PFSK-1 (cell line): ENCODE measurements around the gene CT55.
"Not testable (repeated sequence)": the region's sequence is repeated elsewhere in the genome, so short reads cannot be mapped to it uniquely, and the experiment has no call there.

Experiments
- FOXP2 ChIP-seq: optimal IDR thresholded peaks from 2 replicates; pipeline ENCODE3; 2011; ENCODE audit warnings: borderline replicate concordance, control low read depth, inconsistent platforms; ENCODE audit not compliant: insufficient read depth; ENCODE audit errors: extremely low read length, extremely low read depth
- POLR2AphosphoS5 ChIP-seq: IDR thresholded peaks from 2 replicates; pipeline ENCODE4 v1.6.1; 2012; ENCODE audit warnings: low read depth, mild to moderate bottlenecking, control low read depth, low read length, moderate library complexity
- REST ChIP-seq, 2 experiments: IDR thresholded peaks; 2 replicates each; pipeline versions ENCODE4 v1.6.1 to v1.8.0; 2011 to 2012; ENCODE audit warnings: low read depth in 2 of 2, low read length in 2 of 2, control low read depth in 1 of 2, inconsistent platforms in 1 of 2, mild to moderate bottlenecking in 1 of 2, moderate library complexity in 1 of 2; ENCODE audit not compliant: insufficient read depth in 1 of 2
- SIN3A ChIP-seq: IDR thresholded peaks from 2 replicates; pipeline ENCODE4 v1.6.1; 2012; ENCODE audit warnings: mild to moderate bottlenecking, low read length, moderate library complexity, borderline replicate concordance; ENCODE audit not compliant: insufficient read depth
- TAF1 ChIP-seq: IDR thresholded peaks from 2 replicates; pipeline ENCODE4 v1.6.1; 2012; ENCODE audit warnings: low read length, control low read depth, borderline replicate concordance; ENCODE audit not compliant: insufficient read depth

The CT55 gene

DNA sequence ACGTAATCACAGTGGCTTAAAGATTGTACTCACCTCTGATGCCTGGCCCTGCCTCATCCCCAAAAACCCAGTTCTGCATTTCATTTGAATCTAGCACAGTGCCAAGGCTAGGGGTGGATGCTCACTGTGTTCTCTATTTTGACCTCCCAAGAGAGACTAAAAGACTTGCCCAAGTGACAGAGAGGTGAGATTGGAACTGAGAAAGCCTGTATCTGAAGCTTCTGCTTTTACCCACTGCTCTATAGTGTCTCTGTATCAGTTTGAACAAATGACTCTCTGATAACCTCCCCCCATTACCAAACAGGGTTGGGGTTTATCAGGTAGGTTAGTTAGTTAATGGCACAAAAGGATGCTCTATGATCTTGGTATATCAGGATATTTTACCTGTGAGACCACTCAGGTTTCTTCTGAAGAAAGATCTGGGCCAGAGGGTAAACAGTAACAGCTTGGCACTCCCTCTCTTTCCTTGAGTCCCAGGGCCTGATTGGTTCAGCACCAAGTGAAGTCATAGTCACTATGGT, 51.1 kb downstream of the CT55 start, which contains the start of gene ETDB:
ETDB (minus strand) TSS at position 471 of the 521 bp plus-strand sequence. CDS start 1,265 bp downstream, outside the sequence.
- not testable (repeated sequence) for TF ChIP-seq TAF1, POLR2AphosphoS5, SIN3A

DNA sequence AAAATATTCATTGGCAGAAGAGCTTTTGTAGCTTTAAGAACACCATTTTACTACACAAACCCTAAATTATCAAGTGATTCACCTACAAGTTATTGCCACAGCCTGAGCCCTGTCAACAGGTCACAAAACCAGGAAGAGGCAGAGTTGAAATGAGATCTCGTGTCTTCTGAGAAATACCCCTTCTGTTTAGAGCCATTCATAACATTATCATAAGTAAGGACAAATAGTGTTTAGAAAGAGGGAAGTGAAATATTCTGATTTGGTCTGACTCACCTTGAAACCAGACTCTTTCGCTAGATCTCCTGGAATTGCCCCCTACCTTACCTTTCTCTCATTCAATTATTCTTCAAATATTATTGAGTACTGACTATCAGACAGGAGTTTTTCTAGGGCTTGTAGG, 56.8 kb downstream of the CT55 start:
- TF ChIP-seq TAF1, result no peak
- no peak for TF ChIP-seq SIN3A
- no peak for TF ChIP-seq REST (IDR thresholded peaks at IDR 0.05; ENCODE audit: insufficient read depth in 1 of 2, low read depth in 2 of 2, low read length in 2 of 2)
- no peak for TF ChIP-seq POLR2AphosphoS5
- no peak for TF ChIP-seq FOXP2

DNA sequence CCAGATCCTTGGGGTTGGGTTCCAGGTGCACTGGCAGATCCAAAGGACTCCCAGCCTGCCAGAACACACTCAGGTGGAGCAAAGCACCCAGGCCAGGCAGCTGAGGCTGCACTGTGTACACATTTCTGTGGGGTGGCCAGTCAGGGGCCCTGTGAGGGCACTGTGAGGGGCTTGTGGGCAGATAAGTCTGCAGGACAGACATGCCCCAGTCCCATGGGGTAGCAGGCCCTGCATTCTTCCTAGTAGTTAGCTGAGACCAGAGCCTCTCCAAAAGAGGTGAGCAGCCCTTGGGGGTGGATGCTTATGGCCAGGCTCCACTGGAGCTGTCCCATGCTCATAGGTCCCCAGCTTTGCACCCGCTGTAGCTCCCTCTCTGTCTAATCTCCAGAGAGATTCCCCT, 58.5 kb downstream of the CT55 start:
- no peak for TF ChIP-seq REST (IDR thresholded peaks at IDR 0.05; ENCODE audit: insufficient read depth in 1 of 2, low read depth in 2 of 2, low read length in 2 of 2)
- TF ChIP-seq SIN3A, result no peak
- no peak for TF ChIP-seq FOXP2
- TF ChIP-seq POLR2AphosphoS5, result no peak
- TF ChIP-seq TAF1, result no peak

GRCh38 chrX:135112096-135112729, 59.0 kb downstream of the CT55 start:
- no peak for TF ChIP-seq TAF1

DNA sequence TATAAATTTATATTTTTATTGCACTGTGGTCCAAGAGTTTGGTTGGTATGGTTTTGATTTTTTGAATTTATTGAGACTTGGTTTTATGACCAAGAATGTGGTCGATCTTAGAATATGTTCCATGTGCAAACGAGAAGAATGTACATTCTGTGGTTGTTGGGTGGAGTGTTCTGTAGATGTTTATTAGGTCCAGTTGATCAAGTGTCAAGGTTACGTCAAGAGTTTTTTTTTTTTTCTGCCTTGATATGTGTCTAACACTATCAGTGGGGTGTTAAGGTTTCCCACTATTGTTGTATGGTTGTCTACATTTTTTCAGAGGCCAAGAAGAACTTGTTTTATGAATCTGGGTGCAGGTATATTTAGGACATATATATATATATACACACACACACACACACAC, 61.6 kb downstream of the CT55 start:
- no peak for TF ChIP-seq FOXP2
- TF ChIP-seq SIN3A, result no peak
- no peak for TF ChIP-seq TAF1
- no peak for TF ChIP-seq REST (IDR thresholded peaks at IDR 0.05; ENCODE audit: insufficient read depth in 1 of 2, low read depth in 2 of 2, low read length in 2 of 2)
- no peak for TF ChIP-seq POLR2AphosphoS5
